ENCODE results near the gene GOLIM4.

Gene GOLIM4

GRCh38 chr3:168088106-168088720, 7.5 kb downstream of the GOLIM4 start:
- TF ChIP-seq CTCF (IDR thresholded peaks at IDR 0.05): no peak

DNA sequence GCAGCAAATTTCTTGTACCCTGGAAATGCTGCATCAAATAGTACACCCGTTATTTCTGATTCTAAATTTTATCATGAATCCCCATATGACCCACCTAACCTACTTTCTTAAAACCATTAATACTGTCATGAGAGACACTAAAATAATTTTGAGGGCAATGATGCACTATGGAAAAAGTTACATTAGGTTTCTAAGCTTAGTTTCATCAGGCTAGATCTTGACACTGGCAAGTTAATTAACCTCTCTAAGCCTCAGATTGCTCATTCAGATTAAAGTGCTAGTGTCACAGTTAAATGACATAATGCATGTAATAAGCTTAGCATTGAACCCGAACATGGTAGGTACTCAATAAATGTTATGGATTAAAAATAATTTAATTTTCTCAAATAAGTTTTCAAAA, 8.2 kb downstream of the GOLIM4 start:
- TF ChIP-seq CTCF (IDR thresholded peaks at IDR 0.05): no peak

DNA sequence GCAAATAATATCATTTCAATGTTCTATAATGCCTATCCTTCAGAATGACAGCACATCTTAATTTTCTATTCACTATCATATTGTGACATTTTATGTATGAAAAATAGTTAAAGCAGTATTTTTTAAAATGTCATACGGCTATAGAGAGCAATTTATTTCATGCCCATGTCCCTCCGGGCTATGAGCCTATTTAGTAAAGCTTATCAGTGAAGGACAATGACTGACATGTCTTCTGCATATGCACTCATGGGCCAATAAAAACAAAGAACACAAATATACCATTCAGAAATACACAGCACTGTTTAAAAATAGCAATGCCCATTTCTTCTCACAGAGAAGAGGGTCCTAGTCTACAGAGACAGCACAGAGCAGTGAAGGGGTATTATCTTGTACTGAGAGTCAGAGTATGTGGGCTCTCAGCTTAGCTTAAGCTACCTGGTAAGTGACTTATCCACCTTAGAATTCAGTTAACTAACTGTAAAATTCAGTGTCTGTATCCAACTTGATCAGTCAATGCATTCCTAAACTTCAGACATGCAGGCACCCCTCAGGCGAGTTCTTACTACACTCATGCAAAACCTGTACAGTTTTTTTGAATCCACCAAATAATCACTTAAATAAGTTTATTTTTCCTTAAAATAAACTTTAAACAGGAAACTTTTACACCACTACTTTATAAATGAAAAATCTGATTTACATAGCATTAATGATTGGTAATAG, 9.0 kb downstream of the GOLIM4 start:
- no peak for TF ChIP-seq CTCF (IDR thresholded peaks at IDR 0.05)

DNA sequence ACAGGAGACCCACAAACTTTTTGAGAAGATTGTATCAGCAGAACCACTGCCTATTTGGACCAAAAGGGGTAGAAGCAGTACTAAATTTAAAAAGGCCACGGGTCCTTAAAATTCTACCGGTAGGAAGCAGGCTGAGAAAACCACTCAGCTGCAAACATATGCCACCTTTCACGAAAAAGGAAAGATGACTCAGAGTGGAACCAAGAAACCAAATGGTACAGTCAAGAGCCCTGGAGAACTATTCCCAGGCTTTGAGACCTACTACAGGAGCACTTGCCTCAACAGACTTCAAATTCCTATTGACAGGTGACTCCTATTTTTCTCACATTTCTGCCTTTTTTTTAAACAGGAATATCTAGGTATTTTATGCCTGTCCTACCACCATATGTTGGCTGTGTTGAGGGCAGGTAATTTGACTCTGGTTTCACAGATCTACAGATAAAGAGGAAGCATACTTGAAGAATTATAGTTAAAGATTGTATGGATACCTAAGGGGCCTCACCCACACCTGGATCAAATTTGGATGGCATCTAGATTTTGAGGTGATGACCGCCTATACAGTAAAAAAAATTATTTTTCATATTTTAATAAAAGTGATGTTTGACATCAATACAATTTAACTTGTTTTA, 10.1 kb downstream of the GOLIM4 start:
- TF ChIP-seq CTCF (IDR thresholded peaks at IDR 0.05): no peak

DNA sequence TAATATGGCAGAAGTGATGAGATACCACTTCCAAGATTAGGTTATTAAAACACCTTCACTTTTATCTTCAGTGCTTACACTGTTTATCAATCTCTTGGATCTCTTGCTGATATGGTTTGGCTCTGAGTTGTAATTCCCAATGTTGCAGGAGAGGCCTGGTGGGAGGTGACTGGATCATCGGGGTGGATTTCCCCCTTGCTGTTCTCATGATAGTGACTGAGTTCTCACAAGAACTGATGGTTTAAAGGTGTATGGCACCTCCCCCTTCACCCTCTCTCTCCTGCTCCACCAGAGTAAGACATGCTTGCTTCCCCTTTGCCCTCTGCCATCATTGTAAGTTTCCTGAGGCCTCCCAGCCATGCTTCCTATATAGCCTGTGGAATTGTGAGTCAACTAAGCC, 11.8 kb downstream of the GOLIM4 start:
- no peak for TF ChIP-seq CTCF (IDR thresholded peaks at IDR 0.05)

DNA sequence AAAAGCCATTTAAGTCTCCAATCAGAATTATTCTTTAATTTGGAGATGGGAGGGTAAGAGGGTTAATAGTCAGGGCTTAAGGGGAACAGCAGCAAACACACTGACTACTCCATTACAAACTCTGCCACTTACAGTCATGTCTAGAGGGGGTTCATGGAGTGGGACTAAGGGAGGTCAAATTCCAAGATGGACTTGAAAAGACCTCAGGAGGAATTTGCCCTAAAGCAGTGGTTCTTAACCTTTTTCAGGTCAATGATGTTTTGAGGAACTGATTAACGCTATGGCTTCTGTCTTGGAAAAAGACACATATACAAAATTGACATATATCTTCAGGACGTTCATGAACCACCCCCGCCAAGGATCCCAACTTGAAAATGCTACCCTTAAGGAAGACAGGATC, 13.9 kb downstream of the GOLIM4 start:
- TF ChIP-seq CTCF (IDR thresholded peaks at IDR 0.05): no peak

- TF ChIP-seq CTCF (IDR thresholded peaks at IDR 0.05): no peak
Measured at GRCh38 chr3:168081171-168081771, 14.5 kb downstream of the GOLIM4 start.
